GM12872 (cell line): ENCODE results near the gene PARD3.

Experiments used
- TF ChIP-seq, protein P1 (sequence below): IDR thresholded peaks from 3 replicates; pipeline ENCODE4 v1.5.1; 2011; ENCODE audit warnings: low read depth, mild to moderate bottlenecking, low read length, moderate library complexity; ENCODE audit not compliant: insufficient read depth

The PARD3 gene

DNA sequence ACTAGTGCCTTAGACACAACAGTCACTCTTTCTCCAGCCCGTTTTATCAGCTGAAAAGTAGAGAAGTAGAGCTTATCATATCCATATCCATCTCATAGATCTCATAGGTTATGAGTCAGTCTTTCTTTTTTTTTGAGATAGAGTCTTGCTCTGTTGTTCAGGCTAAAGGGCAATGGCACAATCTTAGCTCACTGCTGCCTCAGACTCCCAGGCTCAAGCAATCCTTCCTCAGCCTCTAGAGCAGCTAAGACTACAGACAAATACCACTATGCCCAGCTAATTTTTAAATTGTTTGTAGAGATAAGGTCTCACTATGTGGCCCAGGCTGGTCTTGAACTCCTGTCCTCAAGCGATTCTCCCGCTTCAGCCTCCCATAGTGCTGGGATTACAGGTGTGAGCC lies 2.5 kb upstream of the PARD3 start:
- TF ChIP-seq, protein P1, sequence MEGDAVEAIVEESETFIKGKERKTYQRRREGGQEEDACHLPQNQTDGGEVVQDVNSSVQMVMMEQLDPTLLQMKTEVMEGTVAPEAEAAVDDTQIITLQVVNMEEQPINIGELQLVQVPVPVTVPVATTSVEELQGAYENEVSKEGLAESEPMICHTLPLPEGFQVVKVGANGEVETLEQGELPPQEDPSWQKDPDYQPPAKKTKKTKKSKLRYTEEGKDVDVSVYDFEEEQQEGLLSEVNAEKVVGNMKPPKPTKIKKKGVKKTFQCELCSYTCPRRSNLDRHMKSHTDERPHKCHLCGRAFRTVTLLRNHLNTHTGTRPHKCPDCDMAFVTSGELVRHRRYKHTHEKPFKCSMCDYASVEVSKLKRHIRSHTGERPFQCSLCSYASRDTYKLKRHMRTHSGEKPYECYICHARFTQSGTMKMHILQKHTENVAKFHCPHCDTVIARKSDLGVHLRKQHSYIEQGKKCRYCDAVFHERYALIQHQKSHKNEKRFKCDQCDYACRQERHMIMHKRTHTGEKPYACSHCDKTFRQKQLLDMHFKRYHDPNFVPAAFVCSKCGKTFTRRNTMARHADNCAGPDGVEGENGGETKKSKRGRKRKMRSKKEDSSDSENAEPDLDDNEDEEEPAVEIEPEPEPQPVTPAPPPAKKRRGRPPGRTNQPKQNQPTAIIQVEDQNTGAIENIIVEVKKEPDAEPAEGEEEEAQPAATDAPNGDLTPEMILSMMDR = no peak

GRCh38 chr10:34817054-34817453 lies 2.0 kb upstream of the PARD3 start:
- TF ChIP-seq, protein P1 = no peak

- TF ChIP-seq, protein P1 = no peak
Measured at GRCh38 chr10:34816501-34817002, 1.5 kb upstream of the PARD3 start.

- TF ChIP-seq, protein P1 = no peak
Measured at GRCh38 chr10:34816085-34816496, 995 bp upstream of the PARD3 start.

DNA sequence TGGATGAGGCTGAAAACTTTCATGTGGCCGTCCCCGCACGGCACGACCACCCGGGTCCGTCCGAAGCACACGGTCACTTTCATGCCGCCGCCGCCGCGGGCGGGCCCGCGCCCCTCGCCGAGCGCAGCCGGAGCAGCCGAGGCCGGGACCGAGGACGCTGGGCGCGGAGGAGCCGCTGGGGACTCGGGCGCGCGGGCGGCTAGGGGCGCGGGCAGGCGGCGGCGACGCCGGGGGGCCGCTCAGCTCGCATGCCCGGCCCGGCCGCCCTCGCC lies 247 bp downstream of the PARD3 start:
- TF ChIP-seq, protein P1 = no peak

- TF ChIP-seq, protein P1 = peak; percentile 13; the same call in 1 of the 3 replicates
Measured at GRCh38 chr10:34814223-34814912, 728 bp downstream of the PARD3 start.

- TF ChIP-seq, protein P1 = no peak
Measured at GRCh38 chr10:34813626-34814222, 1.4 kb downstream of the PARD3 start.
